ENCODE measurements around the gene CIDEA.
"Not testable (repeated sequence)": the region's sequence is repeated elsewhere in the genome, so short reads cannot be mapped to it uniquely, and the experiment has no call there.

Gene CIDEA, protein sequence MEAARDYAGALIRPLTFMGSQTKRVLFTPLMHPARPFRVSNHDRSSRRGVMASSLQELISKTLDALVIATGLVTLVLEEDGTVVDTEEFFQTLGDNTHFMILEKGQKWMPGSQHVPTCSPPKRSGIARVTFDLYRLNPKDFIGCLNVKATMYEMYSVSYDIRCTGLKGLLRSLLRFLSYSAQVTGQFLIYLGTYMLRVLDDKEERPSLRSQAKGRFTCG

DNA sequence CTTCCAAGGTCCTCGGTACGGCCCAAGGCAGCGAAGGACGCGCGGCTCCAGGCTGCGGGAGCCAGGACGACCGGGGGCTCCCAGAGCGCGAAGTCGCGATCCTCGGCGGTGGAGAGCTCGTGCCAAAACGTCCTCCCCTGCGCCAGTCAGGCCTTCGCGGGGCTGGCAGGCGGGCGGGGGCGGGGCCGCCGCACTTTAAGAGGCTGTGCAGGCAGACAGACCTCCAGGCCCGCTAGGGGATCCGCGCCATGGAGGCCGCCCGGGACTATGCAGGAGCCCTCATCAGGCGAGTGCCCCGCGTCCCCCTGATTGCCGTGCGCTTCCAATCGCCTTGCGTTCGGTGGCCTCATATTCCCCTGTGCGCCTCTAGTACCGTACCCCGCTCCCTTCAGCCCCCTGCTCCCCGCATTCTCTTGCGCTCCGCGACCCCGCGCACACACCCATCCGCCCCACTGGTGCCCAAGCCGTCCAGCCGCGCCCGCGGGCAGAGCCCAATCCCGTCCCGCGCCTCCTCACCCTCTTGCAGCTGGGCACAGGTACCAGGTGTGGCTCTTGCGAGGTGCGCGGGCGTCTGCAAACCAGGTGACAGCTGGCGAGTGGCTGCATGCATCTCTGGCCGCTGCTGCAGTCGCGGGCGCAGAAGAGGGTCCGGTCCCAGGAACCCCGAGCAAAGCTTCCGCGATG lies at the start of gene CIDEA:
Gene CIDEA (plus strand): TSS at position 226 of the 684 bp plus-strand sequence. CDS start 23 bp downstream, at position 249.
- DNase-seq (ENCODE audit: low read depth in 2 of 2), result no peak

GRCh38 chr18:12208296-12209153 lies 45.6 kb upstream of the CIDEA start:
- not testable (repeated sequence) for DNase-seq (ENCODE audit: low read depth in 2 of 2)

- DNase-seq (ENCODE audit: low read depth in 2 of 2), result not testable (repeated sequence)
These were observed 41.9 kb upstream of the CIDEA start for GRCh38 chr18:12212308-12212707.

GRCh38 chr18:12214296-12215005 lies 39.7 kb upstream of the CIDEA start:
- not testable (repeated sequence) for DNase-seq (ENCODE audit: low read depth in 2 of 2)

DNA sequence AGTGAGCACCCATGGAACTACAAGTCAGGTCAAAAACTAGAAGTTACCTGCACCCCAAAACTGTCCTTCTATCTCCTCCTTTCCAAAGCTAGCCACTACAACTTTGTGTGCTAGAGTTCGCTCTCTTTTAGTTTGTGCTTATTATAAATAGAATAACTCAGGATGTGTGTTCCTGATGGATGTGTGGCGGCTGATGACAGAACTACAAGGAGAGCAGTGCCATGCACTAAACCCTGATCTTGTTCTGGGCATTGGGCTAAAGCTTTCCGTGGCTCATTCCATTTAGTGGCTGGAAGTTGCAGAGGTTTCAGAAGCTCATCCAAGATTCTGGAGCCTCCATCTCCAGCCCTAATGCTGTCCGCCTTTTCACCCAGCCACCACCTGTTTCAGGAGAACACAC lies 37.7 kb upstream of the CIDEA start:
- not testable (repeated sequence) for DNase-seq (ENCODE audit: low read depth in 2 of 2)

DNA sequence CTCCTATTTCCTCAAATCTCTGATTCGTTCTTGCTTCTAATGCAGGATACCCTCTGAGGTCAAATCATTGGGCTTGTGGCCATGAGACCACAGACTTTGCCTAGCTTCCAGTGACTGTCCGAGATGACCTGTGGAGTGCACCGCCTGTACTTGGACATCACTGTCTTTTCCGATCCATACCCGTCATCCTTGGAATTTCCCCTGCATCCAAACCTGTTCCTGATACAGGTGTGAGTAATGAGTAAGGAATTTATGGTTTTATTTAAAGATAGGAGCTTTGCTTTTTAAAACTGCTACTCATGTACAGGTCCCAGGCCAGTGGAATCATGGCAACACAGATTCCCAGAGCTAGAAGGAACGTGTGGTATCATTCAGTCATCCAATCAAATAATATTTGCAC lies 35.6 kb upstream of the CIDEA start:
- DNase-seq (ENCODE audit: low read depth in 2 of 2), result not testable (repeated sequence)

GRCh38 chr18:12222041-12222440 lies 32.1 kb upstream of the CIDEA start:
- not testable (repeated sequence) for DNase-seq (ENCODE audit: low read depth in 2 of 2)

GRCh38 chr18:12223326-12223725 lies 30.8 kb upstream of the CIDEA start:
- DNase-seq (ENCODE audit: low read depth in 2 of 2), result not testable (repeated sequence)

- DNase-seq (ENCODE audit: low read depth in 2 of 2), result not testable (repeated sequence)
These were observed 27.4 kb upstream of the CIDEA start for GRCh38 chr18:12226807-12227206.

DNA sequence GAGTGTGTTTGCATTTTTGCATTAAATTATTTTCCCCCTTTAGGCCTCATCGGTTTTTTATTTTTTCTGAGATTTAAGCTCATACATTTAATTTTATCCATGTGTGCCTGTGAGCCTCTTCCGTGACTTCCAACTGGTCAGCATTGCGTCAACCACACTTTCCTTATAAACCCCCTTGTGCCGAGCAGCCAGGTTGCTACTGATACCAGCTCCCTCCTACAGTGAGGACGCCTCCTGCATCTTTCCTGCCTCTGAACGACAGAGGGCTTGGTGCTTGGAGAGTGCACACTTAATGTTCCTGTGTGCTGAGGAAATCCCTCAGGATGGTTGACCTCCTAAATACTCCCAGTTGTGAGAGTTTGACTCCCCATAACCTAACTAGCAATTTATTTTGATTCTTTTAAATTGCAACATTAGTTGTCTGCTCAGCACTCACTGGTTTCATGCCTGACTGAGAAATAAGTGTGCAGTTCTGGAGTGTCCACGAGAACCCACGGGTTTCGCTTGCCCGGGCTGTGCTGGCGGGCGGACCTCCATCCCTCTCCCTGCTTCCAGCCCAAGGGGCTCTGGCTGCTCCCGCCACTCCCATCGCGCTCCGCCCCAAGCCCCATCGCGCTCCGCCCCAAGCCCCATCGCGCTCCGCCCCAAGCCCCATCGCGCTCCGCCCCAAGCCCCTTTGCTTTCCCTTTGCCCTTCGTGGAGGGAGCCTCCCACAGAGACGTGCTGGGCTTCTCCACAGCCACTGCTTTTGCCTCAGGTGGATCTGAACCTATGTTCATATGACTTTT lies 26.6 kb upstream of the CIDEA start:
- DNase-seq (ENCODE audit: low read depth in 2 of 2), result not testable (repeated sequence)

DNA sequence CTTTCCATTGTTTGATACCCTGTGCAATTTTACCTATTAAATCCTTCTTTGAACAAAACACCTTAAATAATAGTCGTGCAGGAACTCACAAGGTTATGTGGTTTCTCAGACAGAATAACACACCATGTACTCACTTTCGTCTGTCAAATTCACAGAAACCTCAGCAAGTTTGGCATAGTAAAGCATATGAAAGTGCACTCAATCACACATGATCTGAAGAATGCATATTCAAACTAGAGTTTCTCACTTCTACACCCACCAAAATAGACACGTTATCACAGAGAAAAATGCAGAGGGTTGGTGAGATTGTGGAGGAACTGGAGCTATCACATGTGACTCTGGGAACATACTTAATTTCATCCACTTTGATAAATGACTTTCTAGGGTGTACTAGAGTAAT lies 25.9 kb upstream of the CIDEA start:
- DNase-seq (ENCODE audit: low read depth in 2 of 2), result not testable (repeated sequence)

DNA sequence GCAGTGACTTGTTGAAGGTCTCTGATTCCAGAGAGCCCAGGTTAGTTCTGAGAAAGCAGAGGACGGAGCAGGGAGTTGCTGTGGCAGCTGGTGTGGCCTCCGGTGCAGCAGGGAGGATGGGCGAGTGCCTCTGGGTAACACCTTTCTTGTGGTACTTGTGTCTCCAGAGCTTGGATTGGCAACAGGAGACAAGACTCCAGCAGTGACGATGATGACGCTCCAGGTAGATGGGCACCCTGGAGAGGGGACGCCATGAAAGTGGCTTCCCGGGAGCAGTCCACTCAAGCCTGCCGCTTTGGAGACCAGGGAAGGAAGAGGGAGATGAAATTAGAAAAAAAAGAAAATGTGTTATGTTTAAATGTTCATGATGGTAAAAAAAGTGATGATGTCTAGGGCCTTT lies 23.6 kb upstream of the CIDEA start:
- DNase-seq (ENCODE audit: low read depth in 2 of 2), result not testable (repeated sequence)

DNA sequence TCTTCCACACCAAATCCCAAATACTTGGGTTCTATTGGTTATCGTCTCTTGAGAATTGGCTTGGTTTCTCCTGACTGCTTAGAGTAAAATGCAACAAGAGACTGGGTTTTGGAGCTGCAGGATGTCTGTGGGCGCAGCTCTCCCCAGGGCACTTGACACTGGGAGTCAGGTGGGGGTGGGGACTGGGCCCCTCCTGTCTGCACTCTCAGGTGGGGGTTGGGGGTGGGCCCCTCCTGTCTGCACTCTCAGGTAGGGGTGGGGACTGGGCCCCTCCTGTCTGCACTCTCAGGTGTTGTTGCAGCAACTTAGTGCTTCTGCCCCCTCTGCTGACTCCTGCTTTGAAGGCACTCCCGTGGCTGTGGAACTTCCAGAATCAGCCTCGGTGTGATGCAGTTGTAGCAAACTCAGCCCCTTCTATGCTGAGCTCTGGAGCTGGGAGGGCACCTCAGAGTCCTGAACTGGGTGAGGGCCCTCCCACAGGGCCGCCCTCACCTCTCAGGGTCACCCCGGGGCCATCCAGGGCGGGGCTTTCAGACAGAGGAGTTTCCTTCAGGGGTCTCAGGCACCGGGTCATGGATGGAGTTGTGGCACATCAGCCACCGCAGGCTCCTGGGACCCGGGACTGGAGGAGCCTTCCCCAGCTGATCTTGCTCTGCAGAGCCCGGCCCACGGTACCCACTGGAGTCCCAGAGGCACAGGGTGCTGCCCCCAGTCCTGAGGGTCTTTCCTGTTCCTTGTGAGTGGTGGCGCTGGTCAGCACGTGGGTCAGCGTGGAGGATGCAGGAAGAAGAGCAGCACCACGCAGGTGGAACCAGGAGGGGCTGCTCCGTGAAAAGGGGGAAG lies 22.9 kb upstream of the CIDEA start:
- DNase-seq (ENCODE audit: low read depth in 2 of 2), result no peak

DNA sequence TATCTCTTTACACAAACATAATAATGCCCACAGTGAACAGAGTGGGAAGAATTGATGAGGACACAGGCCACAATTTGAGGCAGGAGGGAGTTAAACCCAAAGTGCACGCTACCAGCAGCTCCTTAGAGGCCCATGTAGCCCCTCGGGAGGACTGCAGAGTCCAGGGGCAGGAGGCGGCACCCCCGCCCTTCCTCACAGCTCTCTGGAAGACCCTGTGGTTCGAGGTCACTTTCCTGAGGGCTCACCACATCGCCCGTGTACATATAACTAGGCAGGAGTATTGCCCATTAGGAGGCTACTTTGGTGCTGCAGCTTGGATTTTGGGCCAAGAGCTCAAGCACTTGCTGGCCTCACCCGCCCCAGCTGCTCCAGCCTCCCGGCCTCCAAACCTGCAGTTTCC lies 22.2 kb upstream of the CIDEA start:
- DNase-seq (ENCODE audit: low read depth in 2 of 2), result no peak

DNA sequence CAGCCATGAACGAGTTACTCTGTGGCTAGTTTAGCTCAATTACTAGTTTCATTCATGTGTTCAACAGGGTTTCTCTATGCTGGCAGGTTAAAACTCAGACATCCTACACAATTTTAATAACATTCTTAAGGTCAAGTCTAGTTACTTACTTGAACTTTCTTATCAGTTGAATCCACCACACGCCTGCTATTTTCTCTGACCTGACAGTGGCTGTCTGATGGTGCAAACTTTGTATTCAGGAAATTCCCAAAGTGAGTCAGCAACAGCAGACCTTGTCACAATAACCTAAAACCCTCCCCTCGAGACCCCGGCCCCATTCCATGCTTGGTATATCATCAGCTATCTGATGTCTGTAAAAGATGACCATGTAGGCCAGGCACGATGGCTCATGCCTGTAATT lies 20.8 kb upstream of the CIDEA start:
- DNase-seq (ENCODE audit: low read depth in 2 of 2), result no peak

- DNase-seq (ENCODE audit: low read depth in 2 of 2), result no peak
These were observed 19.5 kb upstream of the CIDEA start for GRCh38 chr18:12234451-12235190.

GRCh38 chr18:12236141-12236540 lies 18.0 kb upstream of the CIDEA start:
- no peak for DNase-seq (ENCODE audit: low read depth in 2 of 2)

DNA sequence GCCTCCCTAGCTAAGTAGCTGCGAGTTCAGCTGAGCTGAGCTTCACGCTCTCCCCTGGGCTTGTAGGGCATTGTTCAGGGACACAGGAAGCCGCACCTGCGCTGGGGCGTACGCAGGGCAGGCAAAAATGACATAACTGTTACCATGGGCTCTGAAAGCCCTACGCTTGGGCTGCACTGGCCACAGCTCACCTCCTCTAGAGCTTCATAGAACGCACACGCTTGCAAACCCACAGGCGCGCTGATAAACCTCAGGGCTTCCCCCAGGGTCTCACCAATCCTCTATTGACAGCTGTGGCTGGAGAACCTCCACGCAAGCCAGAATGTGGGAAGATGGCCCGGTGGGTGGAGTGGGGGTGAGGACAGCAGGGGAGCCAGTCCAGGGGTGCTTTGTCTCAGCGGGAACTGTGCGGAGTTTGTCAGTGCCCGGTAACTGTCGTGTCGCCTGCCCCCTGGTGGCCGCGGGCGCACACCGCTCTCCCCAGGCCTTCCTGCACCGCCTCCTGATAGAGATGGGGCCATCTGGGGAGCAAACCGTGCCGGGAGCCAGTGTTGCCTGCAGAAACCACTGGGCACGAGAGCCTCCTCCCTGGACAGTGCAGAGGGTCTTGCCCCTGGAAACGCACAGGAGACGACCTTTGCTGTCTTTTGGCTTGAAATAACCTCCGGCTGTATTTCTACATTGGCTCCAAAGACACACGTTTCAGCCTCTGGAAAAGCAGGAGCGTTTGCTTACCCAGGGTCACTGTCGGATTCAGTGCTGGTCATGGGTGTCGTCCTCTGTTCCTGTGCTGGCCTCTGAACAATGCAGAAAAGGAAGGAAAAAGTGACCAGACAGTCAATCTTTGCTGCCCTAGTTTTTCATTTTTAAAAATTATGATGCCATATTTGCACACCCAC lies 17.0 kb upstream of the CIDEA start:
- peak; percentile 65 to 72 for DNase-seq (ENCODE audit: low read depth in 2 of 2)

Data from stimulated activated CD8-positive, alpha-beta memory T cell treated with anti-CD3 and anti-CD28 coated beads, Interleukin-2, amount 100 ng/mL, for 48 hours (primary cell).